Suprapubic skin (tissue), 4 donors: ENCODE data around the gene CABLES1. TPM values are rescaled to one million over a fixed set of nuclear protein-coding genes. Genes with fewer than 3 reads are reported as not detected.
"Not testable (repeated sequence)": the region's sequence is repeated elsewhere in the genome, so short reads cannot be mapped to it uniquely, and the experiment has no call there.

Source experiments
- DNase-seq, 2 donors: peaks; one replicate each; pipeline ENCODE4 v3.0.0-alpha.2; 2019; ENCODE audit warnings: low spot score in 2 of 2
- H3K27ac ChIP-seq: fragments of 200-600 bp; sonication (generic); one replicate; pipeline ENCODE4 v1.5.1; 2019
- H3K27me3 ChIP-seq: fragments of 200-600 bp; sonication (generic); one replicate; pipeline ENCODE4 v1.5.1; 2019
- H3K36me3 ChIP-seq: fragments of 200-600 bp; sonication (generic); one replicate; pipeline ENCODE4 v1.5.1; 2019
- H3K4me1 ChIP-seq: fragments of 200-600 bp; sonication (generic); one replicate; pipeline ENCODE4 v1.5.1; 2019
- H3K4me3 ChIP-seq: fragments of 200-600 bp; sonication (generic); one replicate; pipeline ENCODE4 v1.5.1; 2019; ENCODE audit warnings: mild to moderate bottlenecking
- H3K9me3 ChIP-seq: fragments of 200-600 bp; sonication (generic); one replicate; pipeline ENCODE4 v1.5.1; 2019
- EP300 ChIP-seq: sonication (generic); formaldehyde crosslinking; IDR thresholded peaks from one replicate; pipeline ENCODE4 v1.6.1; 2017; ENCODE audit warnings: antibody characterized with exemption
- POLR2A ChIP-seq, 2 donors: fragments of 450-650 bp; IDR thresholded peaks; one replicate each; pipeline ENCODE4 v1.6.1; 2017; ENCODE audit warnings: antibody characterized with exemption in 2 of 2, mild to moderate bottlenecking in 2 of 2, moderate library complexity in 2 of 2
- POLR2AphosphoS5 ChIP-seq, 3 donors: sonication (generic); formaldehyde crosslinking; IDR thresholded peaks; one replicate each; pipeline ENCODE4 v1.6.1; 2017; ENCODE audit warnings: antibody characterized with exemption in 3 of 3
- WGBS: methylation state at CpG from one replicate; pipeline ENCODE4 v1.1.5; 2018; 5-methylcytosine and 5-hydroxymethylcytosine counted together
- total RNA-seq, 4 donors: library from RNA; depleted of rRNA; stranded (reverse); fragments of >200 nt; gene quantifications; one replicate each; pipeline ENCODE4 v1.1.0, GENCODE V29; 2016
- TF ChIP-seq, protein P1 (sequence below), 2 donors: fragments of 200-600 bp in 1 of 2; fragments of 450-650 bp in 1 of 2; sonication (generic) in 1 of 2; IDR thresholded peaks; one replicate each; pipeline ENCODE4 v1.5.1; 2016 to 2019; ENCODE audit warnings: antibody characterized with exemption in 2 of 2, mild to moderate bottlenecking in 1 of 2, moderate library complexity in 1 of 2

The CABLES1 gene
- total RNA-seq, 4 donors from 2014 or later: 24.9 to 42.2 (median 38.0) TPM

DNA sequence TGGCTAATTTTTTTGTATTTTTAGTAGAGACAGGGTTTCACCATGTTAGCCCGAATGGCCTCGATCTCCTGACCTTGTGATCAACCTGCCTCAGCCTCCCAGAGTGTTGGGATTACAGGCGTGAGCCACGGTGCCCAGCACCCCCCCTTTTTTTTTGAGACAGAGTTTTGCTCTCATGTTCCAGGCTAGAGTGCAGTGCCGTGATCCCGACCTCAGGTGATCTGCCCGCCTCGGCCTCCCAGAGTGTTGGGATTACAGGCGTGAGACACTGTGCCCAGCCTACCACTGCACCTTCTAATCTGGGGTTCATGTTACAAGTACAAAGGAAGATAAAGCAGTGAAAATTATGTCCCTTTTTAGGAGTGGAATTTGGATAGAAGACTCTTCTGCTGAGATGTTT, 41.5 kb upstream of the CABLES1 start:
- Histone ChIP-seq H3K27ac (no peak overlapping the region), H3K9me3 (no peaks in the 10 kb centered on the region), H3K36me3 (no peaks in the 10 kb centered on the region), H3K4me3 (no peak overlapping the region), H3K4me1 (no peaks in the 10 kb centered on the region), H3K27me3 (no peaks in the 10 kb centered on the region)
- 97% methylated on average over 9 of the region's 9 CpGs for WGBS
- TF ChIP-seq, protein P1, sequence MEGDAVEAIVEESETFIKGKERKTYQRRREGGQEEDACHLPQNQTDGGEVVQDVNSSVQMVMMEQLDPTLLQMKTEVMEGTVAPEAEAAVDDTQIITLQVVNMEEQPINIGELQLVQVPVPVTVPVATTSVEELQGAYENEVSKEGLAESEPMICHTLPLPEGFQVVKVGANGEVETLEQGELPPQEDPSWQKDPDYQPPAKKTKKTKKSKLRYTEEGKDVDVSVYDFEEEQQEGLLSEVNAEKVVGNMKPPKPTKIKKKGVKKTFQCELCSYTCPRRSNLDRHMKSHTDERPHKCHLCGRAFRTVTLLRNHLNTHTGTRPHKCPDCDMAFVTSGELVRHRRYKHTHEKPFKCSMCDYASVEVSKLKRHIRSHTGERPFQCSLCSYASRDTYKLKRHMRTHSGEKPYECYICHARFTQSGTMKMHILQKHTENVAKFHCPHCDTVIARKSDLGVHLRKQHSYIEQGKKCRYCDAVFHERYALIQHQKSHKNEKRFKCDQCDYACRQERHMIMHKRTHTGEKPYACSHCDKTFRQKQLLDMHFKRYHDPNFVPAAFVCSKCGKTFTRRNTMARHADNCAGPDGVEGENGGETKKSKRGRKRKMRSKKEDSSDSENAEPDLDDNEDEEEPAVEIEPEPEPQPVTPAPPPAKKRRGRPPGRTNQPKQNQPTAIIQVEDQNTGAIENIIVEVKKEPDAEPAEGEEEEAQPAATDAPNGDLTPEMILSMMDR (IDR thresholded peaks at IDR 0.05): no peak
- TF ChIP-seq POLR2AphosphoS5 (IDR thresholded peaks at IDR 0.05) (no peak), POLR2A (IDR thresholded peaks at IDR 0.05) (no peak), EP300 (no peak)
- DNase-seq: no peak

DNA sequence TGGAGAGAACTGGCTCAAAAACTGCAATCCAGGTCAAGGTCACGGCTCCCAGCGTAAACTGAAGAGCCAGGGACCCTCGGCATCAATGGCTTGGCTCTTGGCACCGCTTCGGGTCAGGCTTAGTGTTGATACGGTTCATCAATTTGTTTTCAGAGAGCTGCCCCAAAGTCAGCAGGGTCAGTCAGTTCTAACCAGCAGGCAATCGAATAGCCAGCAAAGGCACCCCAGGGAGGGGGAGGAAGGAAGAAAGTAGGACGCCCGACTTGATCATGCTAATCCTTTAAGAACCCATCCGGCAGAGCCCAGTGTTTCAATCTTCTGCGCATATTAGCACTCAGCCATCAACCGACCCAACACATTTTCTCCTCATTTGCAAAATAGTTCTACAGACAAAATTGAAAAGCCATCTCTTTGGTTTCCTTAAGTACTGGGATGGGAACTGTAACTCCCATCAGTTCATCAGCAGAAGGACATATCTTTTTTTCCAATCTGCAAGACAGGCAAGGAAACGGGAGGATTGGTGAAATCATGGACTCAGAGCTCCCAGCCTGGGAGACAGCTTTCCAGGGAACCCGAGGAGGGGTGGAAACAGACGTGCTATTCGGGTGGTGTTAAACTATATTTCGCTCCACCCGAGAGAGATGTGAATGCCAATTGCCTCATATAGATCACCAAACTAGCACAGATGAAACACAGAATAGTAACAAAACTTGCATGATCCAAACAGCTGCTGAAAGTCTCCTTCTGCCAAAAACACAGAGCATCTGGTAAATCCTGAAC, 40.7 kb upstream of the CABLES1 start:
- Histone ChIP-seq H3K27ac (no peak overlapping the region), H3K4me1 (no peaks in the 10 kb centered on the region), H3K9me3 (no peaks in the 10 kb centered on the region), H3K27me3 (no peaks in the 10 kb centered on the region), H3K36me3 (no peaks in the 10 kb centered on the region), H3K4me3 (no peak overlapping the region)
- WGBS: 51% methylated on average over 17 of the region's 18 CpGs
- no peak for DNase-seq
- no peak for TF ChIP-seq POLR2AphosphoS5 (IDR thresholded peaks at IDR 0.05)
- TF ChIP-seq, protein P1 (IDR thresholded peaks at IDR 0.05): no peak
- TF ChIP-seq EP300: no peak
- TF ChIP-seq POLR2A (IDR thresholded peaks at IDR 0.05): no peak

DNA sequence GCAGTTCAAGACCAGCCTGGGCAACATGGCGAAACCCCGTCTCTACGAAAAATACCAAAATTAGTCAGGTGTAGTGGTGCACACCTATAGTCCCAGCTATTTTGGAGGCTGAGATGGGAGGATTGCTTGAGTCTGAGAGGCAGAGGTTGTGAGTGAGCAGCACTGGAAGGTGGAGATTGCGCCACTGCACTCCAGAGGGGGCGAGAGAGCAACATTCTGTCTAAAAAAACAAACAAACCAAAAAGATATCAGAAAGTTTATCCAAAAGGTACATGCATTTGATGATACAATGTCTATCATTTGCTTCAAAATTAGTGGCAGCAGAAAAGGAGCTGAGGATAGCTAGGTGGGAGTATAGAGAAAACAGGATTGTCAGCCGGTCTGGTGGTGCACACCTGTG, 39.8 kb upstream of the CABLES1 start:
- Histone ChIP-seq H3K4me3 (no peak overlapping the region), H3K9me3 (no peaks in the 10 kb centered on the region), H3K4me1 (no peaks in the 10 kb centered on the region), H3K36me3 (no peaks in the 10 kb centered on the region), H3K27me3 (no peaks in the 10 kb centered on the region), H3K27ac (no peak overlapping the region)
- DNase-seq: no peak
- TF ChIP-seq EP300 (no peak), POLR2A (IDR thresholded peaks at IDR 0.05) (no peak), POLR2AphosphoS5 (IDR thresholded peaks at IDR 0.05) (no peak)
- TF ChIP-seq, protein P1 (IDR thresholded peaks at IDR 0.05): no peak
- 91% methylated on average over 6 of the region's 6 CpGs for WGBS

DNA sequence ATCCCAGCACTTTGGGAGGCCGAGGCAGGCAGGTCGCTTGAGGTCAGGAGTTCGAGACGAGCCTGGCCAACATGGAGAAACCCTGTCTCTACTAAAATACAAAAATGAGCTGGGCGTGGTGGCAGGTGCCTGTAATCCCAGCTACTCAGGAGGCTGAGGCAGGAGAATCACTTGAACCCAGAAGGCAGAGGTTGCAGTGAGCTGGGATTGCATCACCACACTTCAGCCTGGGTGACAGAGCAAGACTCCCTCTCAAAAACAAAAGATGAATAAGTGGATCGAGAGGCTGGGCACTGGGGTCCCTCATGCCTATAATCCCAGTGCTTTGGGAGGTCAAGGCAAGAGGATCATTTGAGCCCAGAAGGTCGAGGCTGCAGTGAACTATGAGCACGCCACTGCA, 38.3 kb upstream of the CABLES1 start:
- H3K27me3 ChIP-seq, H3K9me3 ChIP-seq, H3K36me3 ChIP-seq, H3K27ac ChIP-seq, H3K4me1 ChIP-seq, DNase-seq, H3K4me3 ChIP-seq: not testable (repeated sequence)
- WGBS: 98% methylated on average over 8 of the region's 8 CpGs

DNA sequence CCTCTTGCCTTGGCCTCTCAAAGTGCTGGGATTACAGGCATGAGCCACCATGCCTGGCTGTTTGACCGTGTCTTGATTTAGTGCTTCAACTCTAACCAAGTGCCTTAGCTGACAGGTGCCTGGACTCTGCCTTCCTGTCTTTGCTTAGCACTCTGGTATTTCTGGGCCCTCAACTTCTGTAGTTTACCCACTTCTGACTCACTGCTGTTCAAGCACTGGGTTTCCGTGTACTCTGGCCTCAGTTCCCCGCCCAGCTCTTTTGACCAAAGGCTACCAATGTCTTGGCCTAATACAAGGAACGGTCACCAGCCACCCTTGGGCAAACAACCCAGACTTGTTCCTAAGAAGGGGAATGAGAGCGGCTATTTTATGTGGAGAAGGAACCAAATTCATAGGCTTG, 35.7 kb upstream of the CABLES1 start:
- no peak overlapping the region for H3K27ac ChIP-seq
- H3K9me3 ChIP-seq: no peaks in the 10 kb centered on the region
- no peaks in the 10 kb centered on the region for H3K4me1 ChIP-seq
- DNase-seq: no peak
- no peaks in the 10 kb centered on the region for H3K27me3 ChIP-seq
- H3K36me3 ChIP-seq: no peaks in the 10 kb centered on the region
- WGBS: 86% methylated on average over 5 of the region's 5 CpGs
- no peak overlapping the region for H3K4me3 ChIP-seq
- TF ChIP-seq, protein P1 (IDR thresholded peaks at IDR 0.05): no peak
- no peak for TF ChIP-seq EP300
- no peak for TF ChIP-seq POLR2A (IDR thresholded peaks at IDR 0.05)
- no peak for TF ChIP-seq POLR2AphosphoS5 (IDR thresholded peaks at IDR 0.05)
